ENCODE data around the gene PARD3B.

The PARD3B gene

GRCh38 chr2:205471776-205472175 is 926.5 kb downstream of the PARD3B start:
- POLR2A ChIA-PET: no interaction called here
- no peak for DNase-seq (ENCODE audit: extremely low spot score)
- CTCF ChIA-PET: no interaction called here
- no peak for TF ChIP-seq ZNF384 (IDR thresholded peaks at IDR 0.05)
- no peak for TF ChIP-seq HDGF (IDR thresholded peaks at IDR 0.05; ENCODE audit: borderline replicate concordance)
- no peak for TF ChIP-seq L3MBTL2 (conservative IDR thresholded peaks at IDR 0.05)
- no peak for TF ChIP-seq LEF1 (IDR thresholded peaks at IDR 0.05; ENCODE audit: borderline replicate concordance)
- no peak for TF ChIP-seq FOXA1 (IDR thresholded peaks at IDR 0.05)
- TF ChIP-seq BHLHE40 (IDR thresholded peaks at IDR 0.05; ENCODE audit: borderline replicate concordance): no peak

- CTCF ChIA-PET: interaction anchor here (0.6 kb wide), 1 partner anchor 10 kb away, joined by 4 read pairs; no protein-coding TSS in a partner anchor
- no peak for DNase-seq (ENCODE audit: extremely low spot score)
- POLR2A ChIA-PET: no interaction called here
- no peak for TF ChIP-seq NFRKB (IDR thresholded peaks at IDR 0.05)
- TF ChIP-seq FOXK2 (IDR thresholded peaks at IDR 0.05): no peak
- TF ChIP-seq SUZ12 (IDR thresholded peaks at IDR 0.05): no peak
- TF ChIP-seq FOXA1 (IDR thresholded peaks at IDR 0.05): no peak
- TF ChIP-seq CTBP1 (IDR thresholded peaks at IDR 0.05; ENCODE audit: borderline replicate concordance): no peak
- TF ChIP-seq L3MBTL2 (conservative IDR thresholded peaks at IDR 0.05): no peak
- no peak for TF ChIP-seq LEF1 (IDR thresholded peaks at IDR 0.05; ENCODE audit: borderline replicate concordance)
- no peak for TF ChIP-seq TARDBP (IDR thresholded peaks at IDR 0.05)
- TF ChIP-seq ARNT (IDR thresholded peaks at IDR 0.05): no peak
- TF ChIP-seq ELF4 (IDR thresholded peaks at IDR 0.05): no peak
- TF ChIP-seq FOXM1 (IDR thresholded peaks at IDR 0.05; ENCODE audit: borderline replicate concordance): no peak
- TF ChIP-seq PKNOX1 (IDR thresholded peaks at IDR 0.05): no peak
- TF ChIP-seq ZNF384 (IDR thresholded peaks at IDR 0.05): no peak
- TF ChIP-seq BHLHE40 (IDR thresholded peaks at IDR 0.05; ENCODE audit: borderline replicate concordance): no peak
- no peak for TF ChIP-seq SP1 (IDR thresholded peaks at IDR 0.05)
- no peak for TF ChIP-seq HDGF (IDR thresholded peaks at IDR 0.05; ENCODE audit: borderline replicate concordance)
These were observed 928.5 kb downstream of the PARD3B start for GRCh38 chr2:205473791-205474190.

- TF ChIP-seq FOXM1 (IDR thresholded peaks at IDR 0.05; ENCODE audit: borderline replicate concordance) (no peak), HDGF (IDR thresholded peaks at IDR 0.05; ENCODE audit: borderline replicate concordance) (no peak), BHLHE40 (IDR thresholded peaks at IDR 0.05; ENCODE audit: borderline replicate concordance) (no peak), NFRKB (IDR thresholded peaks at IDR 0.05) (no peak), ZNF384 (IDR thresholded peaks at IDR 0.05) (no peak), ELF4 (IDR thresholded peaks at IDR 0.05) (no peak)
- ChIA-PET POLR2A (no interaction called here), CTCF (interaction anchor here (0.5 kb wide), 1 partner anchor 198 kb away, joined by 6 read pairs; no protein-coding TSS in a partner anchor)
- DNase-seq (ENCODE audit: extremely low spot score): no peak
These were observed 929.6 kb downstream of the PARD3B start for GRCh38 chr2:205474741-205475415.

GRCh38 chr2:205475416-205475768 is 930.1 kb downstream of the PARD3B start:
- CTCF ChIA-PET: no interaction called here
- POLR2A ChIA-PET: no interaction called here
- DNase-seq (ENCODE audit: extremely low spot score): no peak
- TF ChIP-seq ZNF384 (IDR thresholded peaks at IDR 0.05) (no peak), TARDBP (IDR thresholded peaks at IDR 0.05) (no peak), ARNT (IDR thresholded peaks at IDR 0.05) (no peak), HDGF (IDR thresholded peaks at IDR 0.05; ENCODE audit: borderline replicate concordance) (no peak), PKNOX1 (IDR thresholded peaks at IDR 0.05) (no peak), BHLHE40 (IDR thresholded peaks at IDR 0.05; ENCODE audit: borderline replicate concordance) (no peak), LEF1 (IDR thresholded peaks at IDR 0.05; ENCODE audit: borderline replicate concordance) (no peak), CTBP1 (IDR thresholded peaks at IDR 0.05; ENCODE audit: borderline replicate concordance) (no peak), FOXM1 (IDR thresholded peaks at IDR 0.05; ENCODE audit: borderline replicate concordance) (no peak), FOXA1 (IDR thresholded peaks at IDR 0.05) (no peak), L3MBTL2 (conservative IDR thresholded peaks at IDR 0.05) (no peak)

GRCh38 chr2:205477016-205477705 is 931.9 kb downstream of the PARD3B start:
- no peak for DNase-seq (ENCODE audit: extremely low spot score)
- CTCF ChIA-PET: no interaction called here
- POLR2A ChIA-PET: no interaction called here

GRCh38 chr2:205481861-205482260 is 936.6 kb downstream of the PARD3B start:
- no peak for TF ChIP-seq L3MBTL2 (conservative IDR thresholded peaks at IDR 0.05)
- no peak for TF ChIP-seq HDGF (IDR thresholded peaks at IDR 0.05; ENCODE audit: borderline replicate concordance)
- TF ChIP-seq PKNOX1 (IDR thresholded peaks at IDR 0.05): no peak
- no peak for TF ChIP-seq ARNT (IDR thresholded peaks at IDR 0.05)
- no peak for TF ChIP-seq FOXA1 (IDR thresholded peaks at IDR 0.05)
- TF ChIP-seq BHLHE40 (IDR thresholded peaks at IDR 0.05; ENCODE audit: borderline replicate concordance): no peak
- TF ChIP-seq LEF1 (IDR thresholded peaks at IDR 0.05; ENCODE audit: borderline replicate concordance): no peak
- TF ChIP-seq TARDBP (IDR thresholded peaks at IDR 0.05): no peak
- no peak for TF ChIP-seq FOXK2 (IDR thresholded peaks at IDR 0.05)
- no peak for TF ChIP-seq NFRKB (IDR thresholded peaks at IDR 0.05)
- no peak for TF ChIP-seq FOXM1 (IDR thresholded peaks at IDR 0.05; ENCODE audit: borderline replicate concordance)
- TF ChIP-seq ZNF384 (IDR thresholded peaks at IDR 0.05): no peak
- ChIA-PET CTCF (no interaction called here), POLR2A (no interaction called here)
- DNase-seq (ENCODE audit: extremely low spot score): no peak

More at GRCh38 chr2:205477016-205477705, 931.9 kb downstream of the PARD3B start:
- no peak for TF ChIP-seq ELF4 (IDR thresholded peaks at IDR 0.05)
- no peak for TF ChIP-seq ARNT (IDR thresholded peaks at IDR 0.05)
- TF ChIP-seq SUZ12 (IDR thresholded peaks at IDR 0.05): no peak
- no peak for TF ChIP-seq L3MBTL2 (conservative IDR thresholded peaks at IDR 0.05)
- no peak for TF ChIP-seq PKNOX1 (IDR thresholded peaks at IDR 0.05)
